ENCODE results near the gene ROR1.
"Not testable (repeated sequence)": the region's sequence is repeated elsewhere in the genome, so short reads cannot be mapped to it uniquely, and the experiment has no call there.

Gene ROR1

GRCh38 chr1:64077281-64077940 lies 303.6 kb downstream of the ROR1 start:
- Mint-ChIP-seq H3K36me3 (ENCODE audit: low read depth) (no peaks in the 10 kb centered on the region), H3K27me3 (no peaks in the 10 kb centered on the region), H3K9me3 (no peaks in the 10 kb centered on the region), H3K4me1 (ENCODE audit: low read depth) (no peaks in the 10 kb centered on the region), H3K4me3 (no peak overlapping the region), H3K27ac (no peak overlapping the region)

- Mint-ChIP-seq H3K4me1 (ENCODE audit: low read depth) (no peaks in the 10 kb centered on the region), H3K36me3 (ENCODE audit: low read depth) (no peaks in the 10 kb centered on the region), H3K27me3 (no peaks in the 10 kb centered on the region), H3K27ac (no peak overlapping the region), H3K4me3 (no peak overlapping the region), H3K9me3 (no peaks in the 10 kb centered on the region)
Measured at GRCh38 chr1:64080941-64081562, 307.2 kb downstream of the ROR1 start.

- Mint-ChIP-seq H3K4me1 (ENCODE audit: low read depth) (no peaks in the 10 kb centered on the region), H3K27me3 (no peaks in the 10 kb centered on the region), H3K27ac (no peak overlapping the region), H3K36me3 (ENCODE audit: low read depth) (no peaks in the 10 kb centered on the region), H3K9me3 (no peaks in the 10 kb centered on the region), H3K4me3 (no peak overlapping the region)
Measured at GRCh38 chr1:64082459-64082858, 308.6 kb downstream of the ROR1 start.

GRCh38 chr1:64084451-64084850 lies 310.6 kb downstream of the ROR1 start:
- Mint-ChIP-seq H3K9me3 (no peaks in the 10 kb centered on the region), H3K27ac (no peak overlapping the region), H3K36me3 (ENCODE audit: low read depth) (no peaks in the 10 kb centered on the region), H3K27me3 (peaks cover 3% of the 10 kb centered on the region), H3K4me3 (no peak overlapping the region), H3K4me1 (ENCODE audit: low read depth) (no peaks in the 10 kb centered on the region)

- Mint-ChIP-seq H3K4me1 (ENCODE audit: low read depth) (no peaks in the 10 kb centered on the region), H3K4me3 (no peak overlapping the region), H3K9me3 (no peaks in the 10 kb centered on the region), H3K36me3 (ENCODE audit: low read depth) (no peaks in the 10 kb centered on the region), H3K27me3 (peaks cover 3% of the 10 kb centered on the region), H3K27ac (no peak overlapping the region)
Measured at GRCh38 chr1:64087768-64088167, 314.0 kb downstream of the ROR1 start.

- Mint-ChIP-seq H3K27me3 (peaks cover 3% of the 10 kb centered on the region), H3K4me1 (ENCODE audit: low read depth) (no peaks in the 10 kb centered on the region), H3K36me3 (ENCODE audit: low read depth) (no peaks in the 10 kb centered on the region), H3K9me3 (no peaks in the 10 kb centered on the region), H3K27ac (no peak overlapping the region), H3K4me3 (no peak overlapping the region)
Measured at GRCh38 chr1:64090436-64090835, 316.6 kb downstream of the ROR1 start.

GRCh38 chr1:64092851-64093371 lies 319.1 kb downstream of the ROR1 start:
- Mint-ChIP-seq H3K9me3 (no peaks in the 10 kb centered on the region), H3K4me1 (ENCODE audit: low read depth) (no peaks in the 10 kb centered on the region), H3K36me3 (ENCODE audit: low read depth) (no peaks in the 10 kb centered on the region), H3K4me3 (no peak overlapping the region), H3K27ac (no peak overlapping the region), H3K27me3 (peaks cover 3% of the 10 kb centered on the region)

GRCh38 chr1:64093941-64094340 lies 320.1 kb downstream of the ROR1 start:
- H3K4me3 Mint-ChIP-seq: no peak overlapping the region
- H3K36me3 Mint-ChIP-seq (ENCODE audit: low read depth): no peaks in the 10 kb centered on the region
- no peak overlapping the region for H3K27ac Mint-ChIP-seq
- no peaks in the 10 kb centered on the region for H3K9me3 Mint-ChIP-seq
- H3K4me1 Mint-ChIP-seq (ENCODE audit: low read depth): no peaks in the 10 kb centered on the region
- H3K27me3 Mint-ChIP-seq: no peaks in the 10 kb centered on the region

- Mint-ChIP-seq H3K36me3 (ENCODE audit: low read depth) (no peaks in the 10 kb centered on the region), H3K4me1 (ENCODE audit: low read depth) (no peaks in the 10 kb centered on the region), H3K27ac (no peak overlapping the region), H3K27me3 (no peaks in the 10 kb centered on the region), H3K4me3 (no peak overlapping the region), H3K9me3 (no peaks in the 10 kb centered on the region)
Measured at GRCh38 chr1:64095832-64096231, 322.0 kb downstream of the ROR1 start.

- no peak overlapping the region for H3K27ac Mint-ChIP-seq
- H3K4me3 Mint-ChIP-seq: no peak overlapping the region
- H3K9me3 Mint-ChIP-seq: no peaks in the 10 kb centered on the region
- no peaks in the 10 kb centered on the region for H3K27me3 Mint-ChIP-seq
- no peaks in the 10 kb centered on the region for H3K36me3 Mint-ChIP-seq (ENCODE audit: low read depth)
- H3K4me1 Mint-ChIP-seq (ENCODE audit: low read depth): no peaks in the 10 kb centered on the region
Measured at GRCh38 chr1:64097859-64098258, 324.0 kb downstream of the ROR1 start.

GRCh38 chr1:64098436-64098835 lies 324.6 kb downstream of the ROR1 start:
- H3K4me3 Mint-ChIP-seq: no peak overlapping the region
- no peaks in the 10 kb centered on the region for H3K36me3 Mint-ChIP-seq (ENCODE audit: low read depth)
- H3K4me1 Mint-ChIP-seq (ENCODE audit: low read depth): no peaks in the 10 kb centered on the region
- no peak overlapping the region for H3K27ac Mint-ChIP-seq
- no peaks in the 10 kb centered on the region for H3K9me3 Mint-ChIP-seq
- no peaks in the 10 kb centered on the region for H3K27me3 Mint-ChIP-seq

- Mint-ChIP-seq H3K4me3 (no peak overlapping the region), H3K27ac (no peak overlapping the region), H3K4me1 (ENCODE audit: low read depth) (no peaks in the 10 kb centered on the region), H3K9me3 (no peaks in the 10 kb centered on the region), H3K36me3 (ENCODE audit: low read depth) (no peaks in the 10 kb centered on the region), H3K27me3 (no peaks in the 10 kb centered on the region)
Measured at GRCh38 chr1:64098846-64099582, 325.2 kb downstream of the ROR1 start.

- no peak overlapping the region for H3K4me3 Mint-ChIP-seq
- H3K27ac Mint-ChIP-seq: no peak overlapping the region
- H3K4me1 Mint-ChIP-seq (ENCODE audit: low read depth): no peaks in the 10 kb centered on the region
- no peaks in the 10 kb centered on the region for H3K36me3 Mint-ChIP-seq (ENCODE audit: low read depth)
- H3K9me3 Mint-ChIP-seq: no peaks in the 10 kb centered on the region
- H3K27me3 Mint-ChIP-seq: no peaks in the 10 kb centered on the region
Measured at GRCh38 chr1:64100791-64101190, 327.0 kb downstream of the ROR1 start.

- not testable (repeated sequence) for H3K36me3 Mint-ChIP-seq (ENCODE audit: low read depth); H3K4me1 Mint-ChIP-seq (ENCODE audit: low read depth); H3K9me3 Mint-ChIP-seq; H3K27me3 Mint-ChIP-seq; H3K27ac Mint-ChIP-seq; H3K4me3 Mint-ChIP-seq
Measured at GRCh38 chr1:64104585-64104984, 330.8 kb downstream of the ROR1 start.

- Mint-ChIP-seq H3K4me3 (no peak overlapping the region), H3K27me3 (no peaks in the 10 kb centered on the region), H3K4me1 (ENCODE audit: low read depth) (no peaks in the 10 kb centered on the region), H3K9me3 (no peaks in the 10 kb centered on the region), H3K36me3 (ENCODE audit: low read depth) (no peaks in the 10 kb centered on the region), H3K27ac (no peak overlapping the region)
Measured at GRCh38 chr1:64107118-64107519, 333.3 kb downstream of the ROR1 start.
